ENCODE measurements around the gene TNFRSF17.

GRCh38 chr16:12006637-12007036 lies 41.6 kb downstream of the TNFRSF17 start:
- no peak for TF ChIP-seq CTCF (conservative IDR thresholded peaks at IDR 0.05)
- TF ChIP-seq EZH2 (IDR thresholded peaks at IDR 0.05; ENCODE audit: low read depth): no peak
